ENCODE results near the gene CNTNAP2.

Gene CNTNAP2

GRCh38 chr7:147859033-147859432, 1742.4 kb downstream of the CNTNAP2 start:
- DNase-seq (ENCODE audit: low read depth) = no peak

- no peak for DNase-seq (ENCODE audit: low read depth)
Measured at GRCh38 chr7:147859486-147859885, 1742.9 kb downstream of the CNTNAP2 start.

- DNase-seq (ENCODE audit: low read depth) = no peak
Measured at GRCh38 chr7:147861058-147861716, 1744.6 kb downstream of the CNTNAP2 start.

GRCh38 chr7:147861945-147862344, 1745.3 kb downstream of the CNTNAP2 start:
- DNase-seq (ENCODE audit: low read depth) = no peak

- DNase-seq (ENCODE audit: low read depth) = no peak
Measured at GRCh38 chr7:147869456-147869855, 1752.9 kb downstream of the CNTNAP2 start.

- DNase-seq (ENCODE audit: low read depth) = no peak
Measured at GRCh38 chr7:147878912-147879661, 1762.5 kb downstream of the CNTNAP2 start.

GRCh38 chr7:147885869-147886268, 1769.3 kb downstream of the CNTNAP2 start:
- no peak for DNase-seq (ENCODE audit: low read depth)

GRCh38 chr7:147894271-147894670, 1777.7 kb downstream of the CNTNAP2 start:
- no peak for DNase-seq (ENCODE audit: low read depth)

GRCh38 chr7:147896121-147896520, 1779.5 kb downstream of the CNTNAP2 start:
- DNase-seq (ENCODE audit: low read depth) = no peak

GRCh38 chr7:147903536-147904218, 1787.1 kb downstream of the CNTNAP2 start:
- no peak for DNase-seq (ENCODE audit: low read depth)

GRCh38 chr7:147904219-147904576, 1787.6 kb downstream of the CNTNAP2 start:
- DNase-seq (ENCODE audit: low read depth) = no peak

- no peak for DNase-seq (ENCODE audit: low read depth)
Measured at GRCh38 chr7:147909431-147910148, 1793.0 kb downstream of the CNTNAP2 start.

- no peak for DNase-seq (ENCODE audit: low read depth)
Measured at GRCh38 chr7:147911201-147911601, 1794.6 kb downstream of the CNTNAP2 start.

- no peak for DNase-seq (ENCODE audit: low read depth)
Measured at GRCh38 chr7:147912291-147912690, 1795.7 kb downstream of the CNTNAP2 start.

GRCh38 chr7:147912946-147913638, 1796.5 kb downstream of the CNTNAP2 start:
- no peak for DNase-seq (ENCODE audit: low read depth)

GRCh38 chr7:147915781-147916180, 1799.2 kb downstream of the CNTNAP2 start:
- no peak for DNase-seq (ENCODE audit: low read depth)

- no peak for DNase-seq (ENCODE audit: low read depth)
Measured at GRCh38 chr7:147916573-147916972, 1800.0 kb downstream of the CNTNAP2 start.

- DNase-seq (ENCODE audit: low read depth) = no peak
Measured at GRCh38 chr7:147923841-147924240, 1807.2 kb downstream of the CNTNAP2 start.

- no peak for DNase-seq (ENCODE audit: low read depth)
Measured at GRCh38 chr7:147937428-147937827, 1820.8 kb downstream of the CNTNAP2 start.

GRCh38 chr7:147941381-147941780, 1824.8 kb downstream of the CNTNAP2 start:
- no peak for DNase-seq (ENCODE audit: low read depth)

GRCh38 chr7:147944321-147944720, 1827.7 kb downstream of the CNTNAP2 start:
- DNase-seq (ENCODE audit: low read depth) = no peak

GRCh38 chr7:147952918-147953317, 1836.3 kb downstream of the CNTNAP2 start:
- DNase-seq (ENCODE audit: low read depth) = no peak

All from activated T-cell treated with anti-CD3 and anti-CD28 coated beads for 24 hours (primary cell).